Measurements from ENCODE around the gene UTP15.

The UTP15 gene

GRCh38 chr5:73540192-73540591 lies 25.4 kb upstream of the UTP15 start:
- Histone ChIP-seq H3K4me1 (ENCODE audit: insufficient read depth, low read length) (peaks cover 17% of the 10 kb centered on the region), H3K36me3 (ENCODE audit: insufficient read depth, low read length) (no peaks in the 10 kb centered on the region), H3K9me3 (ENCODE audit: low read length) (no peaks in the 10 kb centered on the region), H2AFZ (ENCODE audit: low read depth, low read length) (no peak overlapping the region), H3K27me3 (ENCODE audit: insufficient read depth, low read length) (no peaks in the 10 kb centered on the region), H3K4me3 (ENCODE audit: low read length) (no peak overlapping the region)

GRCh38 chr5:73542020-73542419 lies 23.5 kb upstream of the UTP15 start:
- Histone ChIP-seq H3K4me3 (ENCODE audit: low read length) (no peak overlapping the region), H2AFZ (ENCODE audit: low read depth, low read length) (peak overlapping the region; percentile 70), H3K27me3 (ENCODE audit: insufficient read depth, low read length) (no peaks in the 10 kb centered on the region), H3K9me3 (ENCODE audit: low read length) (no peaks in the 10 kb centered on the region), H3K4me1 (ENCODE audit: insufficient read depth, low read length) (peaks cover 17% of the 10 kb centered on the region), H3K36me3 (ENCODE audit: insufficient read depth, low read length) (no peaks in the 10 kb centered on the region)

- Histone ChIP-seq H3K4me3 (ENCODE audit: low read length) (no peak overlapping the region), H3K9me3 (ENCODE audit: low read length) (no peaks in the 10 kb centered on the region), H3K4me1 (ENCODE audit: insufficient read depth, low read length) (peaks cover 17% of the 10 kb centered on the region), H3K36me3 (ENCODE audit: insufficient read depth, low read length) (no peaks in the 10 kb centered on the region), H3K27me3 (ENCODE audit: insufficient read depth, low read length) (no peaks in the 10 kb centered on the region), H2AFZ (ENCODE audit: low read depth, low read length) (no peak overlapping the region)
These were observed 20.8 kb upstream of the UTP15 start for GRCh38 chr5:73544429-73545402.

- H3K9me3 ChIP-seq (ENCODE audit: low read length): no peaks in the 10 kb centered on the region
- H3K4me3 ChIP-seq (ENCODE audit: low read length): no peak overlapping the region
- H2AFZ ChIP-seq (ENCODE audit: low read depth, low read length): no peak overlapping the region
- H3K4me1 ChIP-seq (ENCODE audit: insufficient read depth, low read length): peaks cover 16% of the 10 kb centered on the region
- no peaks in the 10 kb centered on the region for H3K27me3 ChIP-seq (ENCODE audit: insufficient read depth, low read length)
- no peaks in the 10 kb centered on the region for H3K36me3 ChIP-seq (ENCODE audit: insufficient read depth, low read length)
These were observed 20.2 kb upstream of the UTP15 start for GRCh38 chr5:73545403-73545779.

GRCh38 chr5:73550016-73550415 lies 15.5 kb upstream of the UTP15 start:
- Histone ChIP-seq H2AFZ (ENCODE audit: low read depth, low read length) (no peak overlapping the region), H3K4me1 (ENCODE audit: insufficient read depth, low read length) (no peaks in the 10 kb centered on the region), H3K27me3 (ENCODE audit: insufficient read depth, low read length) (no peaks in the 10 kb centered on the region), H3K9me3 (ENCODE audit: low read length) (no peaks in the 10 kb centered on the region), H3K36me3 (ENCODE audit: insufficient read depth, low read length) (peaks cover 27% of the 10 kb centered on the region), H3K4me3 (ENCODE audit: low read length) (no peak overlapping the region)

GRCh38 chr5:73552642-73553041 lies 12.9 kb upstream of the UTP15 start:
- Histone ChIP-seq H3K4me1 (ENCODE audit: insufficient read depth, low read length) (no peaks in the 10 kb centered on the region), H3K36me3 (ENCODE audit: insufficient read depth, low read length) (peaks cover 45% of the 10 kb centered on the region), H2AFZ (ENCODE audit: low read depth, low read length) (no peak overlapping the region), H3K9me3 (ENCODE audit: low read length) (no peaks in the 10 kb centered on the region), H3K27me3 (ENCODE audit: insufficient read depth, low read length) (no peaks in the 10 kb centered on the region), H3K4me3 (ENCODE audit: low read length) (no peak overlapping the region)

- peaks cover 5% of the 10 kb centered on the region for H3K4me1 ChIP-seq (ENCODE audit: insufficient read depth, low read length)
- no peak overlapping the region for H3K4me3 ChIP-seq (ENCODE audit: low read length)
- H3K27me3 ChIP-seq (ENCODE audit: insufficient read depth, low read length): no peaks in the 10 kb centered on the region
- no peak overlapping the region for H2AFZ ChIP-seq (ENCODE audit: low read depth, low read length)
- no peaks in the 10 kb centered on the region for H3K9me3 ChIP-seq (ENCODE audit: low read length)
- peaks cover 53% of the 10 kb centered on the region for H3K36me3 ChIP-seq (ENCODE audit: insufficient read depth, low read length)
These were observed 6.6 kb upstream of the UTP15 start for GRCh38 chr5:73558950-73559349.

GRCh38 chr5:73564018-73564417 lies 1.5 kb upstream of the UTP15 start:
- Histone ChIP-seq H3K36me3 (ENCODE audit: insufficient read depth, low read length) (peaks cover 19% of the 10 kb centered on the region), H3K4me3 (ENCODE audit: low read length) (peak overlapping the region; percentile 91), H2AFZ (ENCODE audit: low read depth, low read length) (no peak overlapping the region), H3K4me1 (ENCODE audit: insufficient read depth, low read length) (peaks cover 23% of the 10 kb centered on the region), H3K27me3 (ENCODE audit: insufficient read depth, low read length) (no peaks in the 10 kb centered on the region), H3K9me3 (ENCODE audit: low read length) (no peaks in the 10 kb centered on the region)

GRCh38 chr5:73564675-73565074 lies 868 bp upstream of the UTP15 start:
- H3K9me3 ChIP-seq (ENCODE audit: low read length): no peaks in the 10 kb centered on the region
- H3K27me3 ChIP-seq (ENCODE audit: insufficient read depth, low read length): no peaks in the 10 kb centered on the region
- peak overlapping the region; percentile 91 for H3K4me3 ChIP-seq (ENCODE audit: low read length)
- peaks cover 21% of the 10 kb centered on the region for H3K36me3 ChIP-seq (ENCODE audit: insufficient read depth, low read length)
- H2AFZ ChIP-seq (ENCODE audit: low read depth, low read length): peak overlapping the region; percentile 88
- H3K4me1 ChIP-seq (ENCODE audit: insufficient read depth, low read length): peaks cover 23% of the 10 kb centered on the region

- Histone ChIP-seq H3K9me3 (ENCODE audit: low read length) (no peaks in the 10 kb centered on the region), H3K27me3 (ENCODE audit: insufficient read depth, low read length) (no peaks in the 10 kb centered on the region), H3K4me1 (ENCODE audit: insufficient read depth, low read length) (peaks cover 23% of the 10 kb centered on the region), H3K4me3 (ENCODE audit: low read length) (peak overlapping the region; percentile 91), H3K36me3 (ENCODE audit: insufficient read depth, low read length) (peaks cover 22% of the 10 kb centered on the region), H2AFZ (ENCODE audit: low read depth, low read length) (peak overlapping the region; percentile 88)
These were observed 515 bp downstream of the UTP15 start for GRCh38 chr5:73565969-73566547.

GRCh38 chr5:73582285-73583145 lies 17.0 kb downstream of the UTP15 start:
- H2AFZ ChIP-seq (ENCODE audit: low read depth, low read length): no peak overlapping the region
- H3K27me3 ChIP-seq (ENCODE audit: insufficient read depth, low read length): no peaks in the 10 kb centered on the region
- no peaks in the 10 kb centered on the region for H3K9me3 ChIP-seq (ENCODE audit: low read length)
- H3K4me1 ChIP-seq (ENCODE audit: insufficient read depth, low read length): no peaks in the 10 kb centered on the region
- H3K4me3 ChIP-seq (ENCODE audit: low read length): no peak overlapping the region
- peaks cover 31% of the 10 kb centered on the region for H3K36me3 ChIP-seq (ENCODE audit: insufficient read depth, low read length)

- Histone ChIP-seq H3K36me3 (ENCODE audit: insufficient read depth, low read length) (no peaks in the 10 kb centered on the region), H3K4me3 (ENCODE audit: low read length) (no peak overlapping the region), H3K4me1 (ENCODE audit: insufficient read depth, low read length) (no peaks in the 10 kb centered on the region), H2AFZ (ENCODE audit: low read depth, low read length) (no peak overlapping the region), H3K27me3 (ENCODE audit: insufficient read depth, low read length) (no peaks in the 10 kb centered on the region), H3K9me3 (ENCODE audit: low read length) (no peaks in the 10 kb centered on the region)
These were observed 22.4 kb downstream of the UTP15 start for GRCh38 chr5:73587923-73588322.
